Renal cortex interstitium (tissue), 15 donors: ENCODE results near the gene KANTR. TPM values are rescaled to one million over a fixed set of nuclear protein-coding genes. Genes with fewer than 3 reads are reported as not detected.

Experiments
- DNase-seq, 11 donors: peaks; one replicate each; pipeline ENCODE4 v3.0.0-alpha.2; 2013; ENCODE audit warnings: low read depth in 9 of 11, low spot score in 4 of 11; ENCODE audit errors: extremely low read depth in 1 of 11
- long read RNA-seq, 16 experiments: transcript quantifications; one replicate each; lab custom pipeline, GENCODE V29; 2026
- polyA plus RNA-seq, 3 donors: library from polyadenylated mRNA; unstranded; fragments of 120-200 nt; gene quantifications; one replicate each; pipeline ENCODE4 v1.2.1, GENCODE V29; 2013; ENCODE audit not compliant: insufficient read length in 3 of 3

The KANTR gene, protein sequence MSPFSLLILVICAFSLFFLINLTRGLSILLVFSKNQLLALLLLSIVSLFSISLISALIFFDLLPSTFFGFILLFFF
- 10 to 100 TPM; 11.9 to 17.2 (median 14.2) TPM for polyA plus RNA-seq
- long read RNA-seq, donor 1 = 0 reads
- long read RNA-seq, donor 2 = 0 reads
- long read RNA-seq, donor 3 = 0 reads
- long read RNA-seq, donor 4 = 0 reads
- long read RNA-seq, donor 5, partial matches to known transcripts = 79 of 90 reads
- long read RNA-seq, donor 5, other reads (novel, unspliced or antisense) = 11 of 90 reads
- long read RNA-seq, donor 6 = 0 reads
- long read RNA-seq, donor 7 = 0 reads
- long read RNA-seq, donor 8, full-length matches to known transcripts = 1 of 1 reads
- long read RNA-seq, donor 8, partial matches to known transcripts = 0 of 1 reads
- long read RNA-seq, donor 8, other reads (novel, unspliced or antisense) = 0 of 1 reads
- long read RNA-seq, donor 9 = 0 reads
- long read RNA-seq, donor 10 = 0 reads
- long read RNA-seq, donor 11, partial matches to known transcripts = 7 of 7 reads
- long read RNA-seq, donor 11, other reads (novel, unspliced or antisense) = 0 of 7 reads
- long read RNA-seq, donor 12 = 0 reads
- long read RNA-seq, donor 13 = 0 reads
- long read RNA-seq, donor 14 = 0 reads
- long read RNA-seq, donor 15 = 0 reads
- long read RNA-seq, donor 16, full-length matches to known transcripts = 1 of 1 reads
- long read RNA-seq, donor 16, partial matches to known transcripts = 0 of 1 reads
- long read RNA-seq, donor 16, other reads (novel, unspliced or antisense) = 0 of 1 reads

DNA sequence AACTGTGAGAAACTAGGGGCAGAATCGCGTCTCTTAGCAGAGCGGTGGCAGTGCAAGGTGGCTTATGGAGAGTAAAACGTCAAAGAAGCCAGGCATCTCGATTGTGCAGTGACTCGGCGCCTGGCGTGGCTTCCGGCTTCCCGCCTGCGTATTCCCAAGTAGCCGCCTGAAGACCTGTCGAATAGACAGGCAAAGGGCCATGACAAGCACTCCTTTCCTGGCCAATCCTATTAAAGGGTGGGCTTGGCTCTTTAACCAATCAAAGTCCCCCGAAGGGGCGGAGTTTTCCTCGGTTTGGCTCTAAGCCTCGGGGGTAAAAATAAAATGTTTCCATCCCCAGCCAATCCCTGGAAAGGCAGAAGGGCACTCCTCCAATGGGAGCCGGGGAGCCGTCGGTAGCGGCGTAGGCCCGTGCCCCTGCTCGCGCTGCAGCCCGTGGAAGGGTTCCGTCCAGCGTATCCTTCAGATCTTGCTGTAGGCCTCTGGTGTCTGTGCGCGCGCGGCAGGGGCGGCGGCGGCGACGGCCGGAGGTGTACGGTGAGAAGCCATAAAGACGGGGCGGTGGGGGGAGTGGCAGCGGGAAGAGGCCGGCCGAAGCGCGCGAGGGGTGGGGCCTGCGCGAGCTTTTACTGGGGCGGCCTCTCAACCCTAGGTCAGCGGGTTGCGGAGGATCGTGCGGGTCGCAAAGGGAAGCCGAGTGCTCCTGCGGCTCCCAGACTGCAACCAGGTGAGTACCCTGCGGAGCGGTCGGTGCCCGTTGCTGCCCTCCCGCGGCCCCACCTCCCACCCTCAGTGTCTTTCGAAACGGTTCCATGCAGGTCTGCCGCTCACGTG, at the start of gene KANTR:
TSS of gene KANTR (plus strand) at position 395 of the 834 bp plus-strand sequence. CDS start 30,131 bp downstream, outside the sequence.
- peak in 9 of 11 donors; percentile 78 to 95 (median 87) for DNase-seq

GRCh38 chrX:53044995-53045394, 48.9 kb upstream of the KANTR start:
- DNase-seq = no peak

DNA sequence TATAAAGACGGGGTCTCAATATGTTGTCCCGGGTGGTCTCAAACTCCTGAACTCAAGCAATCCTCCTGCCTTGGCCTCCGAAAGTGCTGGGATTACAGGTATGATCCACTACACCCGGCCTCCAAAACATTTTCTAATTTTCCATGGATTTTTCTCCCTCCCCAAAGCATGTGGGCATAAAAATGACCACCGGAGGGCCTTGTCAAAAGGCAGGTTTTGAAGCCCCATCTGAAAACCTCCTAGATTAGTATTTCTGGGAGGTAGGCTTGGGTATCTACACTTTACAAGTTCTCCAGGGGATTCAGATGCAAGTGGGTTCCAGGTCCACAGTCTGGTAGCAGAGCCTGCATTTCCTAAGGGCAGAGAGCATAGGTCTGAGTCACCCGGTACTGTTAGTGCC, 46.7 kb upstream of the KANTR start:
- no peak for DNase-seq

GRCh38 chrX:53048169-53049126, 45.5 kb upstream of the KANTR start, which contains the start of gene GPR173:
GPR173 (plus strand) TSS chrX:53048789; CDS start chrX:53076622, 27,833 bp downstream.
- DNase-seq = peak in 7 of 11 donors; percentile 34 to 52 (median 42)

GRCh38 chrX:53049127-53049517, 44.8 kb upstream of the KANTR start:
- DNase-seq = no peak

- no peak for DNase-seq
Measured at GRCh38 chrX:53050841-53051240, 43.1 kb upstream of the KANTR start.

DNA sequence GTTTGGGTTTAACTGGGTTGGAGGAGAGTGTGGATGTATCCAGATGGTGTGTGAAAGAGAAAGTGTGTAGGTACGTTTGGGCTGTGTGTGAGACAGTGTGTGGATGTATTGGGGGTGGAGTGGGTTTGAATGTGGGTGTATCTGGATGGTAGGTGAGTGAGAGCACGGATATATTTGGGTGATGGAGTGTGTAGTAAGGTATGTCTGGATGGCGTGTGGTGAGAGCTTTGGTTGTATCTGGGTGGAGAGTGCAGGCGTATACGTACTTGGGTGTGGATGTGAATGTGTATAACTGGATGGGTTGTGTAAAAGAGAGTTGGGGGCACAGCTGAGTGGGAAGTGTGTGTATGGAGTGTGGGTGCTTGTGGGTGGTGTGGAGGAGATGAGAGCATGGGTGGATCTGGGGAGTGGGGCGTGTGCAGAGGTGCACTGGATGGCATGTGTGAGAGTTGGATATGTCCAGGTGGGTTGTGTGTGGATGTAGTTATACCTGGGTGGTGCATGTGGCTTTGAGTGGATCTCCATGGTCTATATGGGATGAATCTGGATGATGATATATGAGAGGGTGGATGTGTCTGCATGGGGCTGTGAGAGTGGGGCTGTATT, 38.6 kb upstream of the KANTR start:
- no peak for DNase-seq

GRCh38 chrX:53056292-53056691, 37.6 kb upstream of the KANTR start:
- no peak for DNase-seq

- no peak for DNase-seq
Measured at GRCh38 chrX:53065104-53065503, 28.8 kb upstream of the KANTR start.

DNA sequence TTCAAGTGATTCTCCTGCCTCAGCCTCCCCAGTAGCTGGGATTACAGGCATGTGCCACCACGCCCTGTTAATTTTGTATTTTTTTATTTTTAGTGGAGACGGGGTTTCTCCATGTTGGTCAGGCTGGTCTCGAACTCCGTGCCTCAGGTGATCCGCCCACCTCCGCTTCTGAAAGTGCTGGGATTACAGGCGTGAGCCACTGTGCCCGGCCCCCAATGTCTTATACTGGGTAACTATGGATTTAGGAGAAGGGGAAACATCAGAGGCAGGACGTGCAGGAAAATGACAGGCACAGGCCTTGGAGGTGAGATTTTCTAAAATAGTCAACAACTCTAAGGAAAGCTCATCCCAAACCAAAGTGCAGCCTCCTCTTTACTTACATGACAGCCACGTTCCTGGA, 22.9 kb upstream of the KANTR start:
- DNase-seq = no peak

DNA sequence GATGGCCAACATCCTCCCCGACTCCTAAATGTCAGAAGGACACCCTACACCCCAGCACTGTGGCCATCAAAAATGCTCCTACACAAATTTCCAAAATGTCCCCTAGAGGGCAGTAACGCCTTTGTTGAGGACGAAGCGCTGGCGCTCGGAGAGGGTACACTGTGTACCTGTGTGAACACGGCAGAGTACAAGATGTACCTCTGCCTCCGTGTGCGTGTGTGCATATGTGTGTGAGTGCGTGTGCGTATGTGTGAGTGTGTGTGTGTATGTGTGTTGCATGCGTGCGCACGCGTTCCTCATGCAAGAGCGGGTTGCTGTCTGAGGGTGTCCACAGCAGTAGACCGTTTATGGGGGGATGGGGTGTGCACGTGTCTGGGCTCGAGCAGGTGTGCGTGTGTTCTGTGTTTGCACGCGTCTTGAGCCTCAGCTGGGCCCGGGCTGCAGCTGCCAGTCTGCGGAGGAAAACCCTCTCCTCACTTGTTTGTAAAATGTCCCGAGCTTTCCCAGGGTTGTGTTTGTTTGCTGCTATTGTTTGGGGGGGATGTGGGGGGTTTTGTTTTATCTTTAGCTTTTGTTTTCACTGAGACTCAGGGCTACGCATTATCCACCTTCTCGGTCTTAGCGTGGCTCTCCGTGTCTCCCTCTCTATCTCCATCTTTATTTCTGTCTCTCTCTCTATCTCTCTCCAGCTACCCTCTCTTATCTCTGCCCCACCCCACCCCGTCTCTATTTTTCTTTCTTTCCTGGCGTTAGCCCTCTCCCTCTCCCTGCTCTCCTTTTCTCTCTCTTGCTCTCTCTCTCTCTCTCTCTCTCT, 22.1 kb upstream of the KANTR start:
- peak in 4 of 11 donors; percentile 50 to 73 (median 56) for DNase-seq

- DNase-seq = no peak
Measured at GRCh38 chrX:53072418-53073114, 21.4 kb upstream of the KANTR start.

- DNase-seq = no peak
Measured at GRCh38 chrX:53073115-53073586, 20.8 kb upstream of the KANTR start.

- DNase-seq = no peak
Measured at GRCh38 chrX:53075011-53075410, 18.9 kb upstream of the KANTR start.

- DNase-seq = no peak
Measured at GRCh38 chrX:53076671-53077070, 17.3 kb upstream of the KANTR start.
